Measurements from ENCODE around the gene PHKA2. TPM values are rescaled to one million over a fixed set of nuclear protein-coding genes. Genes with fewer than 3 reads are reported as not detected.
"Not testable (repeated sequence)": the region's sequence is repeated elsewhere in the genome, so short reads cannot be mapped to it uniquely, and the experiment has no call there.

Gene PHKA2
- total and polyA plus RNA-seq, 3 donors from 2014 or later: 42.4 to 95.7 (median 89.9) TPM

DNA sequence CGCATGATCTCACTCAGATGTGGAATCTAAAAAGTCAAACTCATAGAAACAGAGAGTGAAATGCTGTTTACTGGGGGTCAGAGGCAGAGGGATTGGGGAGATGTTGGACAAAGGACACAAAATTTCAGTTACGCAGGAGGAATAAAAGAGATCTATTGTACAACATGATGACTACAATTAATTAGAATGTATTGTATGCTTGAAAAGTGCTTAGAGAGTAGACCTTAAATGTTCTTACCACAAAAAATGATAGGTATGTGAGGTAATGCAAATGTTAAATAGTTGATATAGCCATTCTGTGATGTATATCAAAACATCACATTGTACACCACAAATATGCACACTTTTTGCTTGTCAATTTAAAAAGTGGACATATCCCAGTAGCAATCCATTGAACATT lies 36.1 kb upstream of the PHKA2 start:
- H3K4me3 ChIP-seq: no peak overlapping the region
- no peaks in the 10 kb centered on the region for H3K27me3 ChIP-seq
- H3K9me3 ChIP-seq: no peaks in the 10 kb centered on the region
- TF ChIP-seq POLR2A (IDR thresholded peaks at IDR 0.05): no peak
- TF ChIP-seq, protein P1, sequence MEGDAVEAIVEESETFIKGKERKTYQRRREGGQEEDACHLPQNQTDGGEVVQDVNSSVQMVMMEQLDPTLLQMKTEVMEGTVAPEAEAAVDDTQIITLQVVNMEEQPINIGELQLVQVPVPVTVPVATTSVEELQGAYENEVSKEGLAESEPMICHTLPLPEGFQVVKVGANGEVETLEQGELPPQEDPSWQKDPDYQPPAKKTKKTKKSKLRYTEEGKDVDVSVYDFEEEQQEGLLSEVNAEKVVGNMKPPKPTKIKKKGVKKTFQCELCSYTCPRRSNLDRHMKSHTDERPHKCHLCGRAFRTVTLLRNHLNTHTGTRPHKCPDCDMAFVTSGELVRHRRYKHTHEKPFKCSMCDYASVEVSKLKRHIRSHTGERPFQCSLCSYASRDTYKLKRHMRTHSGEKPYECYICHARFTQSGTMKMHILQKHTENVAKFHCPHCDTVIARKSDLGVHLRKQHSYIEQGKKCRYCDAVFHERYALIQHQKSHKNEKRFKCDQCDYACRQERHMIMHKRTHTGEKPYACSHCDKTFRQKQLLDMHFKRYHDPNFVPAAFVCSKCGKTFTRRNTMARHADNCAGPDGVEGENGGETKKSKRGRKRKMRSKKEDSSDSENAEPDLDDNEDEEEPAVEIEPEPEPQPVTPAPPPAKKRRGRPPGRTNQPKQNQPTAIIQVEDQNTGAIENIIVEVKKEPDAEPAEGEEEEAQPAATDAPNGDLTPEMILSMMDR (IDR thresholded peaks at IDR 0.05): no peak
- intact Hi-C loops (cut with DNase I; ENCODE audit: low total_unique reads): no loop called here
- no peaks in the 10 kb centered on the region for H3K4me1 ChIP-seq
- DNase-seq: no peak
- no peaks in the 10 kb centered on the region for H3K36me3 ChIP-seq (ENCODE audit: low read depth, missing control alignments)
- 96 to 100% methylated on average over 2 of the region's 2 CpGs for WGBS, 2 donors
- H3K27ac ChIP-seq: no peak overlapping the region

DNA sequence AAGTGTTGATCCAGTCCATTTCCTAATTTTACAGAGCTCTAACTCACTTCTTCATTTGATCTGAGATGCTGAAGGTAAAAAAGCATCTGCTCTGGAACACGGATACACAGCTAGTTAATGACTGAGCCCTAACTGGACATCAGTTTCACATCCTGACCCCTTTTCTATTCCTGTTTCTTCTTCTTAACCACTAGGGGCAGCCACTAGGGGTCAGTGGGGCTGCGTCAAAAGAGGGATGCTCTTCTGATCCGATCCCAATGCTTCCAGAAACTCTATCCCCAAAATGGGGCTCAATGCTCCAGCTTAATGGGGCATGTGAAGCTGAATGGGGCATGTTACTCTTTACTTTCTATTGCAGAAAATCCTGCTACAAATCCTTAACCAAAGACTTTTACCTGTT lies 33.4 kb upstream of the PHKA2 start:
- WGBS, 2 donors: 17 to 44% methylated on average over 1 to 3 of the region's 3 CpGs
- no peaks in the 10 kb centered on the region for H3K9me3 ChIP-seq
- no peak overlapping the region for H3K4me3 ChIP-seq
- no peaks in the 10 kb centered on the region for H3K36me3 ChIP-seq (ENCODE audit: low read depth, missing control alignments)
- DNase-seq: peak; percentile 15
- intact Hi-C loops (cut with DNase I; ENCODE audit: low total_unique reads): no loop called here
- H3K27me3 ChIP-seq: no peaks in the 10 kb centered on the region
- no peak overlapping the region for H3K27ac ChIP-seq
- TF ChIP-seq POLR2A (IDR thresholded peaks at IDR 0.05): no peak
- TF ChIP-seq, protein P1 (IDR thresholded peaks at IDR 0.05): no peak
- H3K4me1 ChIP-seq: no peaks in the 10 kb centered on the region

DNA sequence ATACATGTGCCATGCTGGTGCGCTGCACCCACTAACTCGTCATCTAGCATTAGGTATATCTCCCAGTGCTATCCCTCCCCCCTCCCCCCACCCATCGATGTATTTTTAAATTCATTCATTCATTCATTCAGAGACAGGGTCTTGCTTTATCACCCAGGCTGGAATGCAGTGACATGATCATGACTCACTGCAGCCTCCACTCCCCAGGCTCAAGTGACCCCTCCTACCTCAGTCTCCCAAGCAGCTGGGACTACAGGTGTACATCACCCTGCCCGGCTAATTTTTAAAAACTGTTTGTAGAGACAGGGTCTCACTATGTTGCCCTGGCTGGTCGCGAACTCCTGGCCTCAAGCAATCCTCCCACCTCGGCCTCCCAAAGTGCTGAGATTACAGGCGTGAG lies 32.7 kb upstream of the PHKA2 start:
- H3K4me1 ChIP-seq; H3K27ac ChIP-seq; intact Hi-C loops (cut with DNase I; ENCODE audit: low total_unique reads); H3K4me3 ChIP-seq; H3K27me3 ChIP-seq; DNase-seq; H3K9me3 ChIP-seq; H3K36me3 ChIP-seq (ENCODE audit: low read depth, missing control alignments): not testable (repeated sequence)
- WGBS, 2 donors: 100% methylated on average over 3 to 8 of the region's 8 CpGs

DNA sequence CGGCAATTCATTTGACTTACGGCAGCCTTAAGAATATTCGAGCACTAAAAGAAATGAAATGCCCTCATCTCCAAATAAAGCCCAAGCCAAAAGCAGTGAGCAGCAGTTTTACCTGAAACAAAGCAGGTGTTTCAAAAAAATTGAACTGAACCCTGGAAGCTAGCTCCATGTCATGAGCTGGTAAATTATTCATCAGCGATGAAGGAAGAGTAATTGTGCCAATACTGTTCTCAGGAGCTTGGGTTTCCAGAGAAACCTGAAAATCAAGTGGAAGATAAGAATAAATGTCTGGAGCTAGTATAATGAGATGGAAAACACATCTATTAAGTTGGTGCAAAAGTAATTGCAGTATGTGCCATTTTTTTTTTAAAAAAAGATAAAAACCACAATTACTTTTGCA lies 24.0 kb upstream of the PHKA2 start:
- no peak overlapping the region for H3K27ac ChIP-seq
- H3K9me3 ChIP-seq: no peaks in the 10 kb centered on the region
- no peaks in the 10 kb centered on the region for H3K27me3 ChIP-seq
- H3K4me1 ChIP-seq: no peaks in the 10 kb centered on the region
- H3K36me3 ChIP-seq (ENCODE audit: low read depth, missing control alignments): no peaks in the 10 kb centered on the region
- DNase-seq: no peak
- TF ChIP-seq, protein P1 (IDR thresholded peaks at IDR 0.05): no peak
- no peak for TF ChIP-seq POLR2A (IDR thresholded peaks at IDR 0.05)
- no peak overlapping the region for H3K4me3 ChIP-seq
- 96% methylated on average over 4 of the region's 4 CpGs for whole genome bisulfite sequencing, 2 donors
- intact Hi-C loops (cut with DNase I; ENCODE audit: low total_unique reads): no loop called here

DNA sequence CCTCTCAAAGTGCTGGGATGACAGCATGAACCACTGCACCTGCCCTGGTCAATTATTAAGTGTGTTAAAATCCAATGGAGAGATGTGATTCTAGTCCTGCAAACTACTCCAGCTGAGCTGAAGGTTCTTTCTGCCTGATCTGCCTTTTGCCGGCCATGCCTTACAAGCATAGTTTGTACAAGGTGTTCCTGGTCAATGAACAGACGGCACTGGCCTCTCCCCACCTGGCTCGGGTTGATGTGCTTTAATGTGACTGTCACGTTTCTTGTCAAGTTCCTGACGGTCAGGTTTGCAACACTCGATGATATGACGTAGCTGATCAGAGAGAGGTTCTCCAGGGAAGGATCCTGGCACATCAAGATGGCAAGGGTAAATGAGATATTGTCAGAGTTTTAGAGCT lies 23.1 kb upstream of the PHKA2 start:
- no peak for DNase-seq
- no peaks in the 10 kb centered on the region for H3K36me3 ChIP-seq (ENCODE audit: low read depth, missing control alignments)
- H3K27ac ChIP-seq: no peak overlapping the region
- intact Hi-C loops (cut with DNase I; ENCODE audit: low total_unique reads): no loop called here
- no peaks in the 10 kb centered on the region for H3K27me3 ChIP-seq
- H3K4me3 ChIP-seq: no peak overlapping the region
- H3K4me1 ChIP-seq: no peaks in the 10 kb centered on the region
- no peaks in the 10 kb centered on the region for H3K9me3 ChIP-seq
- TF ChIP-seq, protein P1 (IDR thresholded peaks at IDR 0.05): no peak
- TF ChIP-seq POLR2A (IDR thresholded peaks at IDR 0.05): no peak
- WGBS, 2 donors: 68 to 90% methylated on average over 2 to 7 of the region's 7 CpGs

Measured in testis (tissue), 3 donors.